ENCODE measurements around the gene MRPL19. TPM values are rescaled to one million over a fixed set of nuclear protein-coding genes. Genes with fewer than 3 reads are reported as not detected.

The MRPL19 gene
- total RNA-seq, 1 experiment from 2014 or later = 73.0 TPM

DNA sequence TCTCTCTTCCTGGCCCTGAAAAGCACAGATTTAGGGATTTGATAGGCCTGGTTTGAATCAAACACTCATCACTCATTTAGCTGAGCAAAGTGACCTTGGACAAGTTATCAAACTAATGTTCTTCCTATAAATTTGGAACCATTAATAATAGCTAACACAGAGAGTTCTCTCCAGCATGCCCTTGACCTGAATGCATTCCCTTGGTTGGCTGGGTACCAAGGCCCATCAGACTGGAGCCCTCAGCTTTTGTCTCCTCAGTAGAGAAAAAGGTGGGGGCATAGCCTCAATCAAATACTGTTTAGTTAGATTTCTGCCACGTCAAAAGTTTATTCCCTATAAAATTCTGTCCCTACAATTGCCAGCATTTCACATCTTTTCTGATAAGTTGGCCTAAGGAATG is 13.8 kb upstream of the MRPL19 start:
- Histone ChIP-seq H3K4me1 (ENCODE audit: insufficient read depth, low read length) (no peaks in the 10 kb centered on the region), H3K4me2 (ENCODE audit: insufficient read depth, insufficient read length, low read length) (no peak overlapping the region), H2BK5ac (ENCODE audit: insufficient read length, low read length) (no peak overlapping the region), H3K79me1 (ENCODE audit: insufficient read depth, low read depth, low read length, poor library complexity, severe bottlenecking) (no peaks in the 10 kb centered on the region), H3K23me2 (ENCODE audit: insufficient read length, low read depth, low read length, poor library complexity, severe bottlenecking) (no peaks in the 10 kb centered on the region), H2BK20ac (ENCODE audit: low read depth, low read length, poor library complexity, severe bottlenecking) (no peak overlapping the region), H3K27ac (ENCODE audit: insufficient read length, low read depth, low read length) (no peak overlapping the region), H3K79me2 (ENCODE audit: insufficient read depth, low read length) (no peaks in the 10 kb centered on the region; the same call in 1 of the 2 replicates), H4K5ac (ENCODE audit: insufficient read length, low read depth, low read length) (no peak overlapping the region), H3T11ph (ENCODE audit: low read length) (no peak overlapping the region), H4K91ac (ENCODE audit: insufficient read length, low read depth, low read length) (no peak overlapping the region), H3K23ac (ENCODE audit: insufficient read length, low read depth, low read length) (no peak overlapping the region), H3K9me3 (ENCODE audit: control insufficient read depth, low read depth, low read length) (no peaks in the 10 kb centered on the region), H3K14ac (ENCODE audit: insufficient read depth, low read length) (no peak overlapping the region), H2AK5ac (ENCODE audit: insufficient read length, low read length) (no peak overlapping the region), H4K8ac (replicated peaks; ENCODE audit: insufficient read length, low read depth, low read length) (no peak overlapping the region), H3K18ac (ENCODE audit: insufficient read length, low read depth, low read length) (no peak overlapping the region), H2AFZ (ENCODE audit: low read length) (no peak overlapping the region), H2BK12ac (ENCODE audit: insufficient read length, low read depth, low read length) (no peak overlapping the region), H3K9ac (ENCODE audit: extremely low read depth, insufficient read length, low read length) (no peak overlapping the region), H3K27me3 (ENCODE audit: insufficient read depth, low read length) (no peaks in the 10 kb centered on the region), H2BK120ac (ENCODE audit: low read depth, low read length, poor library complexity, severe bottlenecking) (no peak overlapping the region), H3K56ac (ENCODE audit: insufficient read length, low read depth, low read length) (no peak overlapping the region), H2BK15ac (ENCODE audit: low read depth, low read length) (no peak overlapping the region), H4K20me1 (ENCODE audit: control insufficient read depth, insufficient read depth, insufficient read length) (no peaks in the 10 kb centered on the region), H3K4ac (ENCODE audit: low read depth, low read length) (no peak overlapping the region)
- Mint-ChIP-seq H3K27me3 (ENCODE audit: low read depth) (peaks cover 8% of the 10 kb centered on the region), H3K4me1 (peaks cover 10 to 13% of the 10 kb centered on the region in 2 experiments), H3K27ac (no peak overlapping the region; a peak in 1 of 7 replicates), H3K9me3 (no peaks in the 10 kb centered on the region), H3K36me3 (ENCODE audit: insufficient read depth in 1 of 3, low read depth in 3 of 3) (no peaks in the 10 kb centered on the region), H3K4me3 (no peak overlapping the region)
- no peak for DNase-seq
- TF ChIP-seq CTCF (conservative IDR thresholded peaks at IDR 0.05) = no peak
- whole genome bisulfite sequencing (ENCODE audit: extremely low coverage, insufficient read length, low lambda C conversion rate) = no CpG with 5 or more reads among the region's 1 CpG
